ENCODE measurements around the gene STAC.

The STAC gene

GRCh38 chr3:36538136-36538749 lies 157.9 kb downstream of the STAC start:
- H3K27me3 ChIP-seq (ENCODE audit: control insufficient read depth, low read length), result no peaks in the 10 kb centered on the region
- TF ChIP-seq CTCF (IDR thresholded peaks at IDR 0.05; ENCODE audit: low read depth, low read length, poor library complexity, severe bottlenecking), result no peak
- no peak for TF ChIP-seq EZH2phosphoT487 (IDR thresholded peaks at IDR 0.05; ENCODE audit: borderline replicate concordance, low read length)
- H3K27ac ChIP-seq (ENCODE audit: low read depth, low read length), result no peak overlapping the region
- H3F3A ChIP-seq (ENCODE audit: control insufficient read depth, insufficient read depth), result no peaks in the 10 kb centered on the region
- H3K4me3 ChIP-seq (ENCODE audit: low read length), result no peak overlapping the region
- no peaks in the 10 kb centered on the region for H3K4me1 ChIP-seq (ENCODE audit: control insufficient read depth, low read length)
- no peaks in the 10 kb centered on the region for H3K9me3 ChIP-seq (ENCODE audit: control insufficient read depth, insufficient read depth, low read length)
- H3K79me2 ChIP-seq (ENCODE audit: control insufficient read depth, low read length), result no peaks in the 10 kb centered on the region
- no peak overlapping the region for H3K4me2 ChIP-seq (ENCODE audit: low read length)
- H4K20me1 ChIP-seq (ENCODE audit: control insufficient read depth, insufficient read depth, low read depth, low read length), result no peaks in the 10 kb centered on the region
- H3K36me3 ChIP-seq (ENCODE audit: control insufficient read depth, low read length), result no peaks in the 10 kb centered on the region
- no peaks in the 10 kb centered on the region for H3K9me2 ChIP-seq (replicated peaks; ENCODE audit: control insufficient read depth, low read length)

- H3K4me3 ChIP-seq (ENCODE audit: low read length), result no peak overlapping the region
- H3K36me3 ChIP-seq (ENCODE audit: control insufficient read depth, low read length), result no peaks in the 10 kb centered on the region
- TF ChIP-seq CTCF (IDR thresholded peaks at IDR 0.05; ENCODE audit: low read depth, low read length, poor library complexity, severe bottlenecking) (peak; percentile 76), EZH2phosphoT487 (IDR thresholded peaks at IDR 0.05; ENCODE audit: borderline replicate concordance, low read length) (no peak)
- no peaks in the 10 kb centered on the region for H3K4me1 ChIP-seq (ENCODE audit: control insufficient read depth, low read length)
- no peaks in the 10 kb centered on the region for H3K9me3 ChIP-seq (ENCODE audit: control insufficient read depth, insufficient read depth, low read length)
- H3K79me2 ChIP-seq (ENCODE audit: control insufficient read depth, low read length), result no peaks in the 10 kb centered on the region
- no peaks in the 10 kb centered on the region for H3K9me2 ChIP-seq (replicated peaks; ENCODE audit: control insufficient read depth, low read length)
- H3K4me2 ChIP-seq (ENCODE audit: low read length), result no peak overlapping the region
- no peaks in the 10 kb centered on the region for H3F3A ChIP-seq (ENCODE audit: control insufficient read depth, insufficient read depth)
- no peaks in the 10 kb centered on the region for H3K27me3 ChIP-seq (ENCODE audit: control insufficient read depth, low read length)
- no peaks in the 10 kb centered on the region for H4K20me1 ChIP-seq (ENCODE audit: control insufficient read depth, insufficient read depth, low read depth, low read length)
- no peak overlapping the region for H3K27ac ChIP-seq (ENCODE audit: low read depth, low read length)
Observed at GRCh38 chr3:36540888-36541518, 160.7 kb downstream of the STAC start.

- Histone ChIP-seq H3K9me2 (replicated peaks; ENCODE audit: control insufficient read depth, low read length) (no peaks in the 10 kb centered on the region), H3K36me3 (ENCODE audit: control insufficient read depth, low read length) (no peaks in the 10 kb centered on the region), H3K27ac (ENCODE audit: low read depth, low read length) (no peak overlapping the region), H3K79me2 (ENCODE audit: control insufficient read depth, low read length) (no peaks in the 10 kb centered on the region), H3K27me3 (ENCODE audit: control insufficient read depth, low read length) (no peaks in the 10 kb centered on the region), H3K4me2 (ENCODE audit: low read length) (no peak overlapping the region), H4K20me1 (ENCODE audit: control insufficient read depth, insufficient read depth, low read depth, low read length) (no peaks in the 10 kb centered on the region), H3K4me3 (ENCODE audit: low read length) (no peak overlapping the region), H3F3A (ENCODE audit: control insufficient read depth, insufficient read depth) (no peaks in the 10 kb centered on the region), H3K9me3 (ENCODE audit: control insufficient read depth, insufficient read depth, low read length) (no peaks in the 10 kb centered on the region), H3K4me1 (ENCODE audit: control insufficient read depth, low read length) (no peaks in the 10 kb centered on the region)
- TF ChIP-seq CTCF (IDR thresholded peaks at IDR 0.05; ENCODE audit: low read depth, low read length, poor library complexity, severe bottlenecking) (no peak), EZH2phosphoT487 (IDR thresholded peaks at IDR 0.05; ENCODE audit: borderline replicate concordance, low read length) (no peak)
Observed at GRCh38 chr3:36542186-36542585, 161.9 kb downstream of the STAC start.

Measured in DOHH2 (cell line).